Suppressor macrophage (primary cell): Measurements from ENCODE around the gene BUB1.
"Not testable (repeated sequence)": the region's sequence is repeated elsewhere in the genome, so short reads cannot be mapped to it uniquely, and the experiment has no call there.

Source experiments
- DNase-seq, 4 experiments: peaks; one replicate each; pipeline ENCODE4 v3.0.0-alpha.2; 2020 to 2022

The BUB1 gene

DNA sequence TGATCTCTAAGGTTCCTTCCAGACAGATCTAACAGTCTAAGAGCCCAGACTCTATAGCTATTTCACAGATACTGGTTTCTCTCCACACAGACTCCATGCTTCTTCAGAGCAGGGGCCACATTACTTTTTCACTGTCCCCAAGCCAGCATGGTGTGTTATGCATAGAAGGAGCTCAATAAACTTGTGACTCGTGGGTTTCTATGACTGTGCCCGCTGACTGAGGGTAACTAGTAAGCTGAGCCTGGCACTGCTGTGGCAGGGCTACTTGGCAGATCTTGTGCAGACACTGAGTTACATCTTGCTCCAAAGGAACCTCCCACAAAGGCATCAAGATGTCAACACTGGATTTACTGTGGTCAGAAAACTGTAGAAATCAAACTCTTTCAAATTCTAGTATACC lies 85.9 kb downstream of the BUB1 start:
- not testable (repeated sequence) for DNase-seq

DNA sequence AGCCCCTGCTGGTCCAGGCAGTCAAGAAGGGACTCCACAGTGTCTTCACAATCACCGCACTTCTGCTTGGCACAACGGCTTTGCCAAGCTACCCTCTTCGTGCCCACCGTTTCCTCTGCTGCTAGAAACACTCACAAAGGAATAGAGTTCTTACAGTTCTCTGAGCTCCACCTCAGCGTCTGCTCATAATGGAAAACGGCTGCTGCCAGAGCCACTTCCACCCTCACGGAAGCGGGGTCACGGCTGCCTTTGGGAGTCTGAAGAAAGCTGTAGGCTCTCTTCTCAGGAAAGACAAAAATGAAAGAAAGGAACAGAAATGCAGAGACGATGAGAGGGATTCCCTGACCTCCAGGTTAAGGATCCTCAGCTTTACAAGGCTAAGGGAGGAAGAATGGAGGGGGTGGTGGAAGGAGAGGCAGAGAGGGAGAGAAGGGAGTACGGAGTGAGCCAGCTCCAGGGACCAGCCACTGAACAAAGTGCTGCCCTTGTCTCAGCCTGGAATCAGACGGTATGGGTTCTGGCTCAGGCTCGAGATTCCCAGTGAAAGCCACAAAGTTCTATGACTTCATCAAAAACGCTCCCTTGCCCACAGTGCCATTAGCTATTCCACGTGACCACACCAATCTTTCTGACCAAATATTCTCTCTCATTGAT lies 88.1 kb downstream of the BUB1 start:
- not testable (repeated sequence) for DNase-seq

DNA sequence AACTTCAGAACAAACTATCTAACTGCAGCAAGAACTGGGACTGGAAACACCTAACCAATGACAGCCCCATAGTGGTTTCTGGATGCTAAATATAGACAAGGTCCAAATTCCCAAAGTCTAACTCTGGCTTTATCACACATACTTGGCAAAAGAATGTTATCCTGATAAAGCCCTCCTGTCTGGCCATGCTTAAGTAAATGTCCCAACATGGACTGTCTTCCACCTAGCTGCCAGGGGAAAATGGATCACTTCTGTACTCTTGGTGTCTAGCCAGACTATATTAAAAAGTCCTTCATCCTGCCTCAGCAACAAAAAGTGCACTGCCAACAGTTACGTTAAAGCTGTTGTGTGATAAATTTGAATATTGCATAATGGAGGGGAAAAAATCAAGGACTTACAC lies 89.3 kb downstream of the BUB1 start:
- not testable (repeated sequence) for DNase-seq
